Gastroesophageal sphincter (tissue), 3 donors: ENCODE measurements around the gene MBD6.

ENCODE experiments used
- CTCF ChIP-seq, 4 experiments: fragments of 200-600 bp in 2 of 4; fragments of 450-650 bp in 2 of 4; sonication (generic) in 1 of 4; IDR thresholded peaks; one replicate each; pipeline ENCODE4 v1.5.1; 2017 to 2019; ENCODE audit warnings: antibody characterized with exemption in 4 of 4, mild to moderate bottlenecking in 2 of 4, moderate library complexity in 2 of 4
- POLR2A ChIP-seq, 2 donors: fragments of 450-650 bp; IDR thresholded peaks; one replicate each; pipeline ENCODE4 v1.6.1; 2017; ENCODE audit warnings: antibody characterized with exemption in 2 of 2, mild to moderate bottlenecking in 2 of 2, moderate library complexity in 1 of 2

- no peak for TF ChIP-seq POLR2A (IDR thresholded peaks at IDR 0.05)
- no peak for TF ChIP-seq CTCF (IDR thresholded peaks at IDR 0.05)
Observed at GRCh38 chr12:57550641-57551549, 28.3 kb downstream of the MBD6 start.
